Chondrocyte (in vitro differentiated cells): ENCODE results near the gene KCNS3. TPM values are rescaled to one million over a fixed set of nuclear protein-coding genes. Genes with fewer than 3 reads are reported as not detected.

ENCODE experiments used
- DNase-seq: peaks from one replicate; pipeline ENCODE4 v3.0.0; 2021; ENCODE audit warnings: mixed read lengths, low spot score
- H3K27ac Mint-ChIP-seq: one replicate; pipeline ENCODE4 v1.8.0; 2021; ENCODE audit warnings: mild to moderate bottlenecking, moderate library complexity, mixed read lengths; ENCODE audit not compliant: unreplicated experiment
- H3K27me3 Mint-ChIP-seq: 2 replicates; pipeline ENCODE4 v1.8.0; 2021; ENCODE audit warnings: low read depth, mixed read lengths
- H3K36me3 Mint-ChIP-seq: 2 replicates; pipeline ENCODE4 v1.8.0; 2021; ENCODE audit warnings: low read depth, mixed read lengths
- H3K4me1 Mint-ChIP-seq: 2 replicates; pipeline ENCODE4 v1.8.0; 2021; ENCODE audit warnings: low read depth, mild to moderate bottlenecking, mixed read lengths
- H3K4me3 Mint-ChIP-seq: one replicate; pipeline ENCODE4 v1.8.0; 2021; ENCODE audit warnings: mild to moderate bottlenecking, moderate library complexity, mixed read lengths; ENCODE audit not compliant: unreplicated experiment
- H3K9me3 Mint-ChIP-seq: 2 replicates; pipeline ENCODE4 v1.8.0; 2021; ENCODE audit warnings: low read depth, mixed read lengths
- CTCF ChIP-seq: fragments of 200-600 bp; sonication (generic); IDR thresholded peaks from 2 replicates; pipeline ENCODE4 v1.5.0; 2021; ENCODE audit warnings: antibody characterized with exemption, mild to moderate bottlenecking, moderate library complexity
- total RNA-seq: library from RNA; stranded (reverse); gene quantifications from 3 replicates; pipeline ENCODE4 v1.2.1, GENCODE V29; 2021

KCNS3 gene
- total RNA-seq, 1 donor from 2014 or later, result 0.37 TPM

GRCh38 chr2:17864676-17865075 lies 13.8 kb upstream of the KCNS3 start:
- no peak for TF ChIP-seq CTCF
- Mint-ChIP-seq H3K4me3 (no peak overlapping the region), H3K9me3 (no peaks in the 10 kb centered on the region), H3K36me3 (no peaks in the 10 kb centered on the region), H3K4me1 (no peaks in the 10 kb centered on the region), H3K27ac (no peak overlapping the region), H3K27me3 (peaks cover 39% of the 10 kb centered on the region)
- DNase-seq, result no peak

- Mint-ChIP-seq H3K27me3 (peaks cover 38% of the 10 kb centered on the region), H3K36me3 (no peaks in the 10 kb centered on the region), H3K9me3 (no peaks in the 10 kb centered on the region), H3K4me3 (no peak overlapping the region), H3K4me1 (no peaks in the 10 kb centered on the region), H3K27ac (no peak overlapping the region)
- TF ChIP-seq CTCF, result no peak
- DNase-seq, result no peak
These were observed 11.3 kb upstream of the KCNS3 start for GRCh38 chr2:17867133-17867532.

- H3K9me3 Mint-ChIP-seq, result no peaks in the 10 kb centered on the region
- no peak overlapping the region for H3K27ac Mint-ChIP-seq
These were observed 9.3 kb upstream of the KCNS3 start for GRCh38 chr2:17869128-17869527.

GRCh38 chr2:17871639-17872038 lies 6.8 kb upstream of the KCNS3 start:
- Mint-ChIP-seq H3K36me3 (no peaks in the 10 kb centered on the region), H3K4me1 (no peaks in the 10 kb centered on the region), H3K9me3 (no peaks in the 10 kb centered on the region), H3K27ac (no peak overlapping the region), H3K4me3 (no peak overlapping the region), H3K27me3 (peaks cover 67% of the 10 kb centered on the region)
- TF ChIP-seq CTCF, result no peak
- DNase-seq, result no peak

More at GRCh38 chr2:17869128-17869527, 9.3 kb upstream of the KCNS3 start:
- H3K27me3 Mint-ChIP-seq, result peaks cover 50% of the 10 kb centered on the region
- H3K4me3 Mint-ChIP-seq, result no peak overlapping the region
- H3K36me3 Mint-ChIP-seq, result no peaks in the 10 kb centered on the region
- DNase-seq, result no peak
- no peak for TF ChIP-seq CTCF
- no peaks in the 10 kb centered on the region for H3K4me1 Mint-ChIP-seq

GRCh38 chr2:17873021-17873420 lies 5.4 kb upstream of the KCNS3 start:
- no peaks in the 10 kb centered on the region for H3K9me3 Mint-ChIP-seq
- no peak for TF ChIP-seq CTCF
- peaks cover 75% of the 10 kb centered on the region for H3K27me3 Mint-ChIP-seq
- H3K36me3 Mint-ChIP-seq, result peaks cover 2% of the 10 kb centered on the region
- H3K4me1 Mint-ChIP-seq, result peaks cover 3% of the 10 kb centered on the region
- H3K4me3 Mint-ChIP-seq, result no peak overlapping the region
- DNase-seq, result no peak
- H3K27ac Mint-ChIP-seq, result no peak overlapping the region
